ENCODE results near the gene GSX2. TPM values are rescaled to one million over a fixed set of nuclear protein-coding genes. Genes with fewer than 3 reads are reported as not detected.

Gene GSX2
- total RNA-seq = not detected

- TF ChIP-seq CTCF (IDR thresholded peaks at IDR 0.05; ENCODE audit: low read depth) = no peak
Observed at GRCh38 chr4:54099748-54100574, at the start of gene GSX2. Gene GSX2 (plus strand): TSS chr4:54100163. CDS start chr4:54100345, 182 bp downstream.

GRCh38 chr4:54050214-54050904 lies 49.6 kb upstream of the GSX2 start:
- no peak for TF ChIP-seq CTCF (IDR thresholded peaks at IDR 0.05; ENCODE audit: low read depth)

- TF ChIP-seq CTCF (IDR thresholded peaks at IDR 0.05; ENCODE audit: low read depth) = no peak
Observed at GRCh38 chr4:54054501-54054900, 45.5 kb upstream of the GSX2 start.

- no peak for TF ChIP-seq CTCF (IDR thresholded peaks at IDR 0.05; ENCODE audit: low read depth)
Observed at GRCh38 chr4:54055494-54055893, 44.5 kb upstream of the GSX2 start.

GRCh38 chr4:54056360-54056759 lies 43.6 kb upstream of the GSX2 start:
- no peak for TF ChIP-seq CTCF (IDR thresholded peaks at IDR 0.05; ENCODE audit: low read depth)

GRCh38 chr4:54058171-54058570 lies 41.8 kb upstream of the GSX2 start:
- TF ChIP-seq CTCF (IDR thresholded peaks at IDR 0.05; ENCODE audit: low read depth) = no peak

GRCh38 chr4:54060116-54060515 lies 39.8 kb upstream of the GSX2 start:
- TF ChIP-seq CTCF (IDR thresholded peaks at IDR 0.05; ENCODE audit: low read depth) = no peak
